Uterus (tissue), 4 donors: ENCODE measurements around the gene MIA2. TPM values are rescaled to one million over a fixed set of nuclear protein-coding genes. Genes with fewer than 3 reads are reported as not detected.

Source experiments
- DNase-seq, 2 donors: peaks; one replicate each; pipeline ENCODE4 v3.0.0-alpha.2; 2019 to 2020
- H3K27ac ChIP-seq, 2 donors: fragments of 200-600 bp; sonication (generic); 1 replicate in 1 of 2; 2 replicates in 1 of 2; pipeline ENCODE4 v1.5.1; 2016 to 2018
- H3K27me3 ChIP-seq, 2 donors: fragments of 200-600 bp; sonication (generic); one replicate each; pipeline ENCODE4 v1.5.1; 2018 to 2019; ENCODE audit warnings: control low read depth in 1 of 2
- H3K36me3 ChIP-seq, 2 donors: fragments of 200-600 bp; sonication (generic); one replicate each; pipeline ENCODE4 v1.5.1; 2019; ENCODE audit warnings: control low read depth in 1 of 2
- H3K4me1 ChIP-seq, 2 donors: fragments of 200-600 bp; sonication (generic); one replicate each; pipeline ENCODE4 v1.5.1; 2018 to 2019; ENCODE audit warnings: control low read depth in 1 of 2
- H3K4me3 ChIP-seq, 2 donors: fragments of 200-600 bp; sonication (generic); 1 replicate in 1 of 2; 2 replicates in 1 of 2; pipeline ENCODE4 v1.5.1; 2018 to 2019; ENCODE audit warnings: mild to moderate bottlenecking in 1 of 2
- H3K9me3 ChIP-seq, 2 donors: fragments of 200-600 bp; sonication (generic); one replicate each; pipeline ENCODE4 v1.5.1; 2019; ENCODE audit warnings: control low read depth in 1 of 2
- CTCF ChIP-seq, 4 experiments: fragments of 200-600 bp in 2 of 4; fragments of 450-650 bp in 2 of 4; sonication (generic) in 2 of 4; IDR thresholded peaks; one replicate each; pipeline ENCODE4 v1.5.1; 2016 to 2019; ENCODE audit warnings: antibody characterized with exemption in 4 of 4, mild to moderate bottlenecking in 2 of 4, moderate library complexity in 1 of 4
- POLR2A ChIP-seq, 2 donors: fragments of 450-650 bp; IDR thresholded peaks; one replicate each; pipeline ENCODE4 v1.6.1; 2016; ENCODE audit warnings: antibody characterized with exemption in 2 of 2, mild to moderate bottlenecking in 1 of 2, moderate library complexity in 1 of 2
- intact Hi-C: fragments of 100-400 bp; cut with DNase I; formaldehyde crosslinking; loops from one replicate; pipeline ENCODE4 v1.15.1; 2023; ENCODE audit warnings: low total_unique reads
- total RNA-seq, 4 donors: library from RNA; depleted of rRNA in 3 of 4; stranded (reverse); fragments of >200 nt in 3 of 4; gene quantifications; one replicate each; pipeline versions ENCODE4 v1.1.0 to v1.2.4, GENCODE V29; 2014 to 2023
- donor health status: DM: yes; HTN: yes; CAD: no.

The MIA2 gene
- total RNA-seq, 4 donors from 2014 or later = 15.3 to 38.2 (median 23.9) TPM

DNA sequence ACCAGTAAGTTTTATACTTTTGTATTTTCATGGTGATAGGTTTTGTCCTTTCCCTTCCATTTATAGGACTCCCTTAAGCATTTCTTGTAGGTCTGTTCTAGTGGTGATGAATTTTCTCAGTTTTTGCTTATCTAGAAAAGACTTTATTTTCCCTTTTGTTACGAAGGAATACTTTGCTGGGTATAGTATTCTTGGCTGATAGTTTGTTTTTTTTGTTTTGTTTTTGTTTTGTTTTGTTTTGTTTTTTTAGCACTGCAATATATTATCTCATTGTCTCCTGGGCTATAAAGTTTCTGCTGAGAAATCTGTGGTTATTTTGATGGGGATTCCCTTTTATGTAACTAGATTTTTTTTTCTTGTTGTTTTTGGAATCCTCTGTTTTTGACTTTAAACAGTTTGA is 130.8 kb downstream of the MIA2 start:
- no peak overlapping the region for H3K27ac ChIP-seq
- DNase-seq = no peak
- peaks cover 0 to 21% of the 10 kb centered on the region in 2 donors for H3K9me3 ChIP-seq
- no peak overlapping the region for H3K4me3 ChIP-seq
- H3K4me1 ChIP-seq = no peaks in the 10 kb centered on the region
- intact Hi-C loops = no loop called here
- TF ChIP-seq CTCF (IDR thresholded peaks at IDR 0.05) (no peak), POLR2A (IDR thresholded peaks at IDR 0.05) (no peak)
- no peaks in the 10 kb centered on the region for H3K27me3 ChIP-seq
- H3K36me3 ChIP-seq = no peaks in the 10 kb centered on the region

GRCh38 chr14:39365354-39365753 is 131.6 kb downstream of the MIA2 start:
- DNase-seq = no peak
- Histone ChIP-seq H3K4me1 (no peaks in the 10 kb centered on the region), H3K9me3 (peaks cover 0 to 21% of the 10 kb centered on the region in 2 donors), H3K27ac (no peak overlapping the region), H3K36me3 (no peaks in the 10 kb centered on the region), H3K4me3 (no peak overlapping the region), H3K27me3 (no peaks in the 10 kb centered on the region)
- intact Hi-C loops = no loop called here
- TF ChIP-seq POLR2A (IDR thresholded peaks at IDR 0.05) (no peak), CTCF (IDR thresholded peaks at IDR 0.05) (no peak)

DNA sequence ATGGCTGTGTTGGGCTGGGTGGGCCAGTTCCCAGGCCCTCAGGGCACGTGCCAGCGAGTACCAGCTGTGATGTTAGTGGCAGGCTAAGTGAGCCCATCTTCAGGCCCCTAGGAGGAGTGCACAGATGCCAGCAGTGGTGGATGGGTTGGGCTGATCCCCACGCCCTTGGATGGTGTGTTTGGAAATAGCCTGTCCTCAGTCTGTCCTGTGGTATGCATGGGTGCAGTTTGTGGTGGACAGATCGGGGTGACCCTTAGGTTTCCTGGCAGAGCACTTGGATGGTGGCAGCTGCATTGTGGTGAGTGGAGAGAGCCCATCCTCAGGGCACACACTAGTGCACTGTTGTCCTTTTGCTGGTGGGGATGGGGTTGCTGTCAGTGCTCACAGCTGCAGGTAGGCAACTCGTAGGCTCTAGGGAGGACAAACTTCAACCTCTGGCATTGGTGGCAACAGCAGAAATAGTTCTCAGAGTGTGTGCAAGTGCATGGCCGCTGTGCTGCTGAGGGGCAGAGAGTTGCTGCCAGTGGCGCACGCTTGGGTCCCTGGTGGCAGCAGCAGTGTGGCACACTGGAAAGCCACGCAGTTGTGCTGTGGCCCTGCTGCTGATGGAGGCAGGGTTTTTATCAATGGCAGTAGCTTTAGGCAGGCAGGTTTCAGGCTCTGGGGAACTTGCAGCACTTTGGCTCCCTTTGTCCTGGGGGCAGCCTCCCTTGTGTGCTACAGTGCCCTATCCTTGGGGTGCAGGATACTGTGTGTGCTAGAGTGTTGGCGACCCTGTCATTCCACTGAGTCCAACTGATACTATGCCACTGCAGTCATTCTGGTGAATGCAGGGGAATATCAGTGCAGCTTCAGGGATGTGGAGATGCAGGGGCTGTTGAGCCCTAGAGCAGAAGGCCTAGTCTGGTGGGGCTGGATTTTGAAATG is 133.0 kb downstream of the MIA2 start:
- Histone ChIP-seq H3K27me3 (no peaks in the 10 kb centered on the region), H3K4me3 (no peak overlapping the region), H3K4me1 (no peaks in the 10 kb centered on the region), H3K27ac (no peak overlapping the region), H3K9me3 (peaks cover 0 to 21% of the 10 kb centered on the region in 2 donors), H3K36me3 (no peaks in the 10 kb centered on the region)
- TF ChIP-seq CTCF (IDR thresholded peaks at IDR 0.05) = no peak
- no peak for TF ChIP-seq POLR2A (IDR thresholded peaks at IDR 0.05)
- intact Hi-C loops = no loop called here
- DNase-seq = no peak

GRCh38 chr14:39367387-39367751 is 133.7 kb downstream of the MIA2 start:
- H3K36me3 ChIP-seq = no peaks in the 10 kb centered on the region
- H3K27ac ChIP-seq = no peak overlapping the region
- H3K4me1 ChIP-seq = no peaks in the 10 kb centered on the region
- H3K27me3 ChIP-seq = no peaks in the 10 kb centered on the region
- H3K9me3 ChIP-seq = peaks cover 0 to 21% of the 10 kb centered on the region in 2 donors
- no peak overlapping the region for H3K4me3 ChIP-seq
- intact Hi-C loops = no loop called here
- no peak for DNase-seq
- TF ChIP-seq POLR2A (IDR thresholded peaks at IDR 0.05) = no peak
- TF ChIP-seq CTCF (IDR thresholded peaks at IDR 0.05) = no peak

DNA sequence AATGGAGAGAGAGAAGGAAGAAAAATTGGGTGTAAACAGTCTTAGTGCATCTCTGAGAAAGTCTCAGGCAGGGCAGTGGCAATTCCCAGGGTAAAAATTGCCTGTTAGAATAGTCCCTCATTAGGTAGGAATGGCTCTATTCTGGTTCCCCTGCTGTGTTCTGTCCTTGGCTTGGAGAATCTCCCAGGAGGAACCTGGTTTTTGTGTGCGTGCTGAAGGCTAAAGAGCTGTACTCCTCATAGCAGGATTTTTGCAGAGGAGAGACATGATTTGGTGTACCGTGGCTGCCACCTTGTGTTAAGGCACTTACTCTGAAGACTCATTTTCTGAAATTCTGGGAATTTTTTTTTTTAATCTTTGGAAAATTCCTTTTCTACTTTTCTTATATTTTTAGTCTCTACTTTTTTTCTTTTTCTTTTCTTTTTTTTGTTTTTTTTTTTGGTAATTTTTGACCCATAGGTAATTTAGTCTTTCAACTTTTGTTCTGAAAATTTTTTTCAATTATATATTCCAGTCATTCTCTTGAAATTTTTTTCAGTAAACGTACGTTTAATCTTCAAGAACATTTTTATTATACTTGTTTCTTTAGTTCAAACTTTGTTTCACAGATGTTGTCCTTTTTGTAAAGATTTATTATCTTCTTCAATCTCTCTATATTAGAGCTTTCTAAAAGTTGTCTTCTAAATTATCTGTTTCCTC is 134.7 kb downstream of the MIA2 start:
- Histone ChIP-seq H3K4me1 (no peaks in the 10 kb centered on the region), H3K9me3 (peaks cover 0 to 21% of the 10 kb centered on the region in 2 donors), H3K27ac (no peak overlapping the region), H3K36me3 (no peaks in the 10 kb centered on the region), H3K27me3 (no peaks in the 10 kb centered on the region), H3K4me3 (no peak overlapping the region)
- DNase-seq = peak; percentile 30 to 33
- intact Hi-C loops = no loop called here
- TF ChIP-seq POLR2A (IDR thresholded peaks at IDR 0.05) (no peak), CTCF (IDR thresholded peaks at IDR 0.05) (peak; percentile 32 to 45 (median 36))
